Measurements from ENCODE around the gene SZT2.

DNA sequence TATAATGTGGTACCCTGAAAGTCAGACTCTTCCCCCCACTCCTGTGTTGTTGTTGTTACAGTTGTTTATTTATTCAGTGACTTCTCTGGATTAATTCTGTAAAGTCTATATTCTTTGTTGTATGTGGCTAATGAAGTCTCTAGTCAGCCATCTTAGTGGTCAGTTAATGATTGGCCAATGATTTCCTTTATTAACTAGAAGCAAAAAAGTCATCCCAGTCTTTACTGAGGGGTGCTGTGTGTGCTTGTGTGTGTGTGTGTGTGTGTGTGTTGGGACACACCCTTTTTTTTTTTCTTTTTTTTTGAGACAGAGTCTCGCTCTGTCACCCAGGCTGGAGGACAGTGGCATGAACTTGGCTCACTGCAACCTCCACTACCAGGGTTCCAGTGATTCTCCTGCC is 101.4 kb downstream of the SZT2 start:
- TF ChIP-seq, protein P1, sequence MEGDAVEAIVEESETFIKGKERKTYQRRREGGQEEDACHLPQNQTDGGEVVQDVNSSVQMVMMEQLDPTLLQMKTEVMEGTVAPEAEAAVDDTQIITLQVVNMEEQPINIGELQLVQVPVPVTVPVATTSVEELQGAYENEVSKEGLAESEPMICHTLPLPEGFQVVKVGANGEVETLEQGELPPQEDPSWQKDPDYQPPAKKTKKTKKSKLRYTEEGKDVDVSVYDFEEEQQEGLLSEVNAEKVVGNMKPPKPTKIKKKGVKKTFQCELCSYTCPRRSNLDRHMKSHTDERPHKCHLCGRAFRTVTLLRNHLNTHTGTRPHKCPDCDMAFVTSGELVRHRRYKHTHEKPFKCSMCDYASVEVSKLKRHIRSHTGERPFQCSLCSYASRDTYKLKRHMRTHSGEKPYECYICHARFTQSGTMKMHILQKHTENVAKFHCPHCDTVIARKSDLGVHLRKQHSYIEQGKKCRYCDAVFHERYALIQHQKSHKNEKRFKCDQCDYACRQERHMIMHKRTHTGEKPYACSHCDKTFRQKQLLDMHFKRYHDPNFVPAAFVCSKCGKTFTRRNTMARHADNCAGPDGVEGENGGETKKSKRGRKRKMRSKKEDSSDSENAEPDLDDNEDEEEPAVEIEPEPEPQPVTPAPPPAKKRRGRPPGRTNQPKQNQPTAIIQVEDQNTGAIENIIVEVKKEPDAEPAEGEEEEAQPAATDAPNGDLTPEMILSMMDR (IDR thresholded peaks at IDR 0.05; ENCODE audit: insufficient read depth, low read depth, low read length) = no peak
- no peak for TF ChIP-seq EZH2 (IDR thresholded peaks at IDR 0.05; ENCODE audit: insufficient read depth, low read length)
